GM12878 (cell line): ENCODE results near the gene NUBP1. TPM values are rescaled to one million over a fixed set of nuclear protein-coding genes. Genes with fewer than 3 reads are reported as not detected.
A peak's percentile ranks its signal among the peaks of the same experiment; 100 is the strongest.

Source experiments
- BCL11A ChIP-seq: IDR thresholded peaks from 2 replicates; pipeline ENCODE4 v1.6.1; 2011; ENCODE audit warnings: low read depth, low read length
- CBX5 ChIP-seq: sonication (generic); IDR thresholded peaks from 2 replicates; pipeline ENCODE4 v1.6.1; 2016; ENCODE audit warnings: low read depth, moderate library complexity, mild to moderate bottlenecking, inconsistent platforms
- CHD1 ChIP-seq: IDR thresholded peaks from 2 replicates; pipeline ENCODE4 v1.6.1; 2012; ENCODE audit warnings: low read depth, low read length, improper control_type of control experiment
- CHD2 ChIP-seq: IDR thresholded peaks from 2 replicates; pipeline ENCODE4 v1.6.1; 2011; ENCODE audit warnings: low read depth, low read length, improper control_type of control experiment, borderline replicate concordance
- HDGF ChIP-seq: fragments of 450-650 bp; IDR thresholded peaks from 2 replicates; pipeline ENCODE4 v1.6.1; 2016; ENCODE audit warnings: antibody characterized with exemption
- KDM1A ChIP-seq: fragments of 200-600 bp; sonication (generic); IDR thresholded peaks from 2 replicates; pipeline ENCODE4 v1.6.1; 2016; ENCODE audit warnings: borderline replicate concordance
- MEF2A ChIP-seq: IDR thresholded peaks from 2 replicates; pipeline ENCODE4 v1.6.1; 2011; ENCODE audit warnings: low read depth, mild to moderate bottlenecking, low read length, moderate library complexity; ENCODE audit not compliant: insufficient read depth
- MTA3 ChIP-seq: IDR thresholded peaks from 2 replicates; pipeline ENCODE4 v1.6.1; 2012; ENCODE audit warnings: low read length, inconsistent platforms, borderline replicate concordance
- PAX5 ChIP-seq: IDR thresholded peaks from 2 replicates; pipeline ENCODE4 v1.6.1; 2011; ENCODE audit warnings: low read depth, low read length, borderline replicate concordance
- SMARCA5 ChIP-seq: fragments of 450-650 bp; IDR thresholded peaks from 2 replicates; pipeline ENCODE4 v1.6.1; 2017; ENCODE audit warnings: mild to moderate bottlenecking
- SUPT20H ChIP-seq: IDR thresholded peaks from 2 replicates; pipeline ENCODE4 v1.6.1; 2011; ENCODE audit warnings: low read depth, mild to moderate bottlenecking, low read length, moderate library complexity, borderline replicate concordance; ENCODE audit not compliant: control insufficient read depth
- YBX1 ChIP-seq: fragments of 450-650 bp; IDR thresholded peaks from 2 replicates; pipeline ENCODE4 v1.6.1; 2016; ENCODE audit warnings: antibody characterized with exemption
- ZBED1 ChIP-seq: IDR thresholded peaks from 2 replicates; pipeline ENCODE4 v1.6.1; 2016; ENCODE audit warnings: borderline replicate concordance
- ZNF217 ChIP-seq: fragments of 450-650 bp; IDR thresholded peaks from 2 replicates; pipeline ENCODE4 v1.6.1; 2017; ENCODE audit warnings: antibody characterized with exemption, mild to moderate bottlenecking
- ZNF384 ChIP-seq: IDR thresholded peaks from 2 replicates; pipeline ENCODE4 v1.6.1; 2012; ENCODE audit warnings: low read depth, mild to moderate bottlenecking, low read length, improper control_type of control experiment, borderline replicate concordance
- ZSCAN29 ChIP-seq: fragments of 450-650 bp; IDR thresholded peaks from 2 replicates; pipeline ENCODE4 v1.6.1; 2017; ENCODE audit warnings: mild to moderate bottlenecking, moderate library complexity
- polyA plus RNA-seq, 11 experiments: library from polyadenylated mRNA; depleted of rRNA in 4 of 11; unstranded in 6 of 11; stranded (reverse) in 5 of 11; fragments of >200 nt; fragmentation: Nextera tagmentation in 4 of 11; fragmentation: Illumina TruSeq in 1 of 11; extraction: Ambion mirVana in 4 of 11; extraction: Trizol in 1 of 11; gene quantifications; 1 replicate in 1 of 11; 2 replicates in 10 of 11; pipeline versions ENCODE4 v1.2.1 to v1.2.3, GENCODE V29; 2011 to 2016; ENCODE audit warnings: inconsistent platforms in 2 of 11, missing spikeins in 2 of 11, low read depth in 1 of 11
- total RNA-seq, 4 experiments: library from RNA; depleted of rRNA in 3 of 4; stranded (reverse); fragments of >200 nt in 3 of 4; fragmentation: Illumina TruSeq in 1 of 4; extraction: Trizol in 1 of 4; gene quantifications; 2 replicates each; pipeline versions ENCODE4 v1.2.1 to v1.2.3, GENCODE V29; 2013 to 2021
- TF ChIP-seq, protein P1 (sequence below): IDR thresholded peaks from 2 replicates; pipeline ENCODE4 v1.6.1; 2012; ENCODE audit warnings: low read depth, low read length, improper control_type of control experiment
- TF ChIP-seq, protein P2 (sequence below): IDR thresholded peaks from 2 replicates; pipeline ENCODE4 v1.6.1; 2012; ENCODE audit warnings: low read depth, low read length, improper control_type of control experiment
- TF ChIP-seq, protein P3 (sequence below): fragments of 450-650 bp; IDR thresholded peaks from 2 replicates; pipeline ENCODE4 v1.6.1; 2014; ENCODE audit warnings: mild to moderate bottlenecking
- TF ChIP-seq, protein P4 (sequence below): fragments of 150-350 bp; IDR thresholded peaks from 2 replicates; pipeline ENCODE4 v1.6.1; 2016; ENCODE audit warnings: low read depth, low read length
- TF ChIP-seq, protein P5 (sequence below): fragments of 450-650 bp; IDR thresholded peaks from 2 replicates; pipeline ENCODE4 v1.6.1; 2017; ENCODE audit warnings: borderline replicate concordance
- TF ChIP-seq, protein P6 (sequence below): IDR thresholded peaks from 2 replicates; pipeline ENCODE4 v1.6.1; 2012; ENCODE audit warnings: low read length, inconsistent platforms

NUBP1 gene
- total and polyA plus RNA-seq, 10 of the 15 experiments (the other 5 are each of a cell fraction or from before 2014, with no cell fraction given) = 31.0 to 74.9 (median 58.3) TPM

DNA sequence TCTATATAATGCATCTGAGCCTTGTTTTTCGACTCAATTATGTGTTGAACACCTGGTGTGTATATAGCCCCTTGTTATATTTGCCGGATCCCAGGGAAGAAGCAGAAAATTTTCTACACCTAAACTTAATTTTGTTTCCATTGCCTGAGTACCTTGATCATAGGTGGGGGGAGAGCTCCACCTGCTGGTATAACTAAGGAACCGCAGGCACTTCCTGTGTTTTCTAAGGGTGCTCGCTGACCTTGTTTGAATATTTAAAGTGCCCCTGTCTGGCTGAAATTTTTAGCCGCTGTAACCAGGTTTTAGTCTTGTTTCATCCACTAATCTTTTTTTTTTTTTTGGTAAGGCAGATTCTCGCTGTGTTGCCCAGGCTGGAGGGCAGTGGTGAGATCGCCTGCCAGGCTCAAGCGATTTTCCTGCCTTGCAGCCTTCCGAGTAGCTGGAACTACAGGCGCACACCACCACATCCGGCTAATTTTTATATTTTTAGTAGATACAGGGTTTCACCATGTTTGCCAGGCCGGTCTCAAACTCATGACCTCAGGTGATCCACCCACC is 6.5 kb upstream of the NUBP1 start (continued):
- TF ChIP-seq HDGF (peak; percentile 74; the same call in 1 of the 2 replicates), ZNF384 (peak; percentile 62), PAX5 (no peak), SMARCA5 (0 out of 2 replicates have a peak, but pooled peaks have one; percentile 38), MEF2A (0 out of 2 replicates have a peak, but pooled peaks have one; percentile 10), ZSCAN29 (no peak), ZNF217 (no peak), ZBED1 (0 out of 2 replicates have a peak, but pooled peaks have one; percentile 55), BCL11A (no peak), SUPT20H (no peak), KDM1A (no peak), CBX5 (0 out of 2 replicates have a peak, but pooled peaks have one; percentile 48), YBX1 (no peak), CHD1 (no peak), MTA3 (no peak), CHD2 (no peak)
- TF ChIP-seq, protein P1, sequence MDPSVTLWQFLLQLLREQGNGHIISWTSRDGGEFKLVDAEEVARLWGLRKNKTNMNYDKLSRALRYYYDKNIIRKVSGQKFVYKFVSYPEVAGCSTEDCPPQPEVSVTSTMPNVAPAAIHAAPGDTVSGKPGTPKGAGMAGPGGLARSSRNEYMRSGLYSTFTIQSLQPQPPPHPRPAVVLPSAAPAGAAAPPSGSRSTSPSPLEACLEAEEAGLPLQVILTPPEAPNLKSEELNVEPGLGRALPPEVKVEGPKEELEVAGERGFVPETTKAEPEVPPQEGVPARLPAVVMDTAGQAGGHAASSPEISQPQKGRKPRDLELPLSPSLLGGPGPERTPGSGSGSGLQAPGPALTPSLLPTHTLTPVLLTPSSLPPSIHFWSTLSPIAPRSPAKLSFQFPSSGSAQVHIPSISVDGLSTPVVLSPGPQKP = no peak
- TF ChIP-seq, protein P2, sequence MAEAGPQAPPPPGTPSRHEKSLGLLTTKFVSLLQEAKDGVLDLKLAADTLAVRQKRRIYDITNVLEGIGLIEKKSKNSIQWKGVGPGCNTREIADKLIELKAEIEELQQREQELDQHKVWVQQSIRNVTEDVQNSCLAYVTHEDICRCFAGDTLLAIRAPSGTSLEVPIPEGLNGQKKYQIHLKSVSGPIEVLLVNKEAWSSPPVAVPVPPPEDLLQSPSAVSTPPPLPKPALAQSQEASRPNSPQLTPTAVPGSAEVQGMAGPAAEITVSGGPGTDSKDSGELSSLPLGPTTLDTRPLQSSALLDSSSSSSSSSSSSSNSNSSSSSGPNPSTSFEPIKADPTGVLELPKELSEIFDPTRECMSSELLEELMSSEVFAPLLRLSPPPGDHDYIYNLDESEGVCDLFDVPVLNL = no peak
- TF ChIP-seq, protein P3, sequence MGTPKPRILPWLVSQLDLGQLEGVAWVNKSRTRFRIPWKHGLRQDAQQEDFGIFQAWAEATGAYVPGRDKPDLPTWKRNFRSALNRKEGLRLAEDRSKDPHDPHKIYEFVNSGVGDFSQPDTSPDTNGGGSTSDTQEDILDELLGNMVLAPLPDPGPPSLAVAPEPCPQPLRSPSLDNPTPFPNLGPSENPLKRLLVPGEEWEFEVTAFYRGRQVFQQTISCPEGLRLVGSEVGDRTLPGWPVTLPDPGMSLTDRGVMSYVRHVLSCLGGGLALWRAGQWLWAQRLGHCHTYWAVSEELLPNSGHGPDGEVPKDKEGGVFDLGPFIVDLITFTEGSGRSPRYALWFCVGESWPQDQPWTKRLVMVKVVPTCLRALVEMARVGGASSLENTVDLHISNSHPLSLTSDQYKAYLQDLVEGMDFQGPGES = no peak
- TF ChIP-seq, protein P4, sequence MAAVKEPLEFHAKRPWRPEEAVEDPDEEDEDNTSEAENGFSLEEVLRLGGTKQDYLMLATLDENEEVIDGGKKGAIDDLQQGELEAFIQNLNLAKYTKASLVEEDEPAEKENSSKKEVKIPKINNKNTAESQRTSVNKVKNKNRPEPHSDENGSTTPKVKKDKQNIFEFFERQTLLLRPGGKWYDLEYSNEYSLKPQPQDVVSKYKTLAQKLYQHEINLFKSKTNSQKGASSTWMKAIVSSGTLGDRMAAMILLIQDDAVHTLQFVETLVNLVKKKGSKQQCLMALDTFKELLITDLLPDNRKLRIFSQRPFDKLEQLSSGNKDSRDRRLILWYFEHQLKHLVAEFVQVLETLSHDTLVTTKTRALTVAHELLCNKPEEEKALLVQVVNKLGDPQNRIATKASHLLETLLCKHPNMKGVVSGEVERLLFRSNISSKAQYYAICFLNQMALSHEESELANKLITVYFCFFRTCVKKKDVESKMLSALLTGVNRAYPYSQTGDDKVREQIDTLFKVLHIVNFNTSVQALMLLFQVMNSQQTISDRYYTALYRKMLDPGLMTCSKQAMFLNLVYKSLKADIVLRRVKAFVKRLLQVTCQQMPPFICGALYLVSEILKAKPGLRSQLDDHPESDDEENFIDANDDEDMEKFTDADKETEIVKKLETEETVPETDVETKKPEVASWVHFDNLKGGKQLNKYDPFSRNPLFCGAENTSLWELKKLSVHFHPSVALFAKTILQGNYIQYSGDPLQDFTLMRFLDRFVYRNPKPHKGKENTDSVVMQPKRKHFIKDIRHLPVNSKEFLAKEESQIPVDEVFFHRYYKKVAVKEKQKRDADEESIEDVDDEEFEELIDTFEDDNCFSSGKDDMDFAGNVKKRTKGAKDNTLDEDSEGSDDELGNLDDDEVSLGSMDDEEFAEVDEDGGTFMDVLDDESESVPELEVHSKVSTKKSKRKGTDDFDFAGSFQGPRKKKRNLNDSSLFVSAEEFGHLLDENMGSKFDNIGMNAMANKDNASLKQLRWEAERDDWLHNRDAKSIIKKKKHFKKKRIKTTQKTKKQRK = no peak
- TF ChIP-seq, protein P5, sequence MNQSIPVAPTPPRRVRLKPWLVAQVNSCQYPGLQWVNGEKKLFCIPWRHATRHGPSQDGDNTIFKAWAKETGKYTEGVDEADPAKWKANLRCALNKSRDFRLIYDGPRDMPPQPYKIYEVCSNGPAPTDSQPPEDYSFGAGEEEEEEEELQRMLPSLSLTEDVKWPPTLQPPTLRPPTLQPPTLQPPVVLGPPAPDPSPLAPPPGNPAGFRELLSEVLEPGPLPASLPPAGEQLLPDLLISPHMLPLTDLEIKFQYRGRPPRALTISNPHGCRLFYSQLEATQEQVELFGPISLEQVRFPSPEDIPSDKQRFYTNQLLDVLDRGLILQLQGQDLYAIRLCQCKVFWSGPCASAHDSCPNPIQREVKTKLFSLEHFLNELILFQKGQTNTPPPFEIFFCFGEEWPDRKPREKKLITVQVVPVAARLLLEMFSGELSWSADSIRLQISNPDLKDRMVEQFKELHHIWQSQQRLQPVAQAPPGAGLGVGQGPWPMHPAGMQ = no peak
- TF ChIP-seq, protein P6, sequence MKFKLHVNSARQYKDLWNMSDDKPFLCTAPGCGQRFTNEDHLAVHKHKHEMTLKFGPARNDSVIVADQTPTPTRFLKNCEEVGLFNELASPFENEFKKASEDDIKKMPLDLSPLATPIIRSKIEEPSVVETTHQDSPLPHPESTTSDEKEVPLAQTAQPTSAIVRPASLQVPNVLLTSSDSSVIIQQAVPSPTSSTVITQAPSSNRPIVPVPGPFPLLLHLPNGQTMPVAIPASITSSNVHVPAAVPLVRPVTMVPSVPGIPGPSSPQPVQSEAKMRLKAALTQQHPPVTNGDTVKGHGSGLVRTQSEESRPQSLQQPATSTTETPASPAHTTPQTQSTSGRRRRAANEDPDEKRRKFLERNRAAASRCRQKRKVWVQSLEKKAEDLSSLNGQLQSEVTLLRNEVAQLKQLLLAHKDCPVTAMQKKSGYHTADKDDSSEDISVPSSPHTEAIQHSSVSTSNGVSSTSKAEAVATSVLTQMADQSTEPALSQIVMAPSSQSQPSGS = no peak
